Esophagus muscularis mucosa (tissue), 4 donors: ENCODE measurements around the gene BAX. TPM values are rescaled to one million over a fixed set of nuclear protein-coding genes. Genes with fewer than 3 reads are reported as not detected.

Experiments
- small RNA-seq, 3 donors: library from RNA; depleted of rRNA; stranded (forward); fragments of <200 nt; gene quantifications; one replicate each; pipeline ENCODE3, GENCODE V24; 2016
- total RNA-seq, 4 donors: library from RNA; depleted of rRNA; stranded (reverse); fragments of >200 nt; gene quantifications; one replicate each; pipeline versions ENCODE4 v1.1.0 to v1.2.1, GENCODE V29; 2016

Gene BAX
- total RNA-seq, 4 donors from 2014 or later, result 39.0 to 50.4 (median 42.3) TPM

Small RNA genes within 50 kb of the gene (small RNA-seq; reads per million reads assigned to genes)
- gene AC026803.1 (0 reads per million in 3 donors), gene MIR6798 (0 reads per million in 3 donors)

Other genes starting within 250 kb of the BAX start
- gene MAMSTR, start 235.2 kb upstream of the BAX start, total RNA-seq, result 1 to 10 TPM in 3 of 4 donors, under 1 TPM in 1; 0.99 to 2.9 (median 1.8) TPM
- gene RASIP1, start 214.3 kb upstream of the BAX start, total RNA-seq, result 10 to 100 TPM; 15.0 to 27.7 (median 22.8) TPM
- not detected for gene IZUMO1, start 208.0 kb upstream of the BAX start, total RNA-seq
- 1 to 10 TPM in 3 of 4 donors, under 1 TPM in 1; 0.83 to 2.5 (median 2.1) TPM for gene FUT1, start 202.2 kb upstream of the BAX start, total RNA-seq
- gene FGF21, start 199.4 kb upstream of the BAX start, total RNA-seq, result not detected
- 10 to 100 TPM; 59.0 to 93.3 (median 63.9) TPM for gene BCAT2, start 143.8 kb upstream of the BAX start, total RNA-seq
- gene HSD17B14, start 118.4 kb upstream of the BAX start, total RNA-seq, result 1 to 10 TPM; 7.1 to 8.9 (median 7.8) TPM
- 10 to 100 TPM; 11.4 to 27.4 (median 18.9) TPM for gene PLEKHA4, start 86.3 kb upstream of the BAX start, total RNA-seq
- 10 to 100 TPM; 40.3 to 98.7 (median 64.4) TPM for gene PPP1R15A, start 82.5 kb upstream of the BAX start, total RNA-seq
- gene TULP2, start 56.1 kb upstream of the BAX start, total RNA-seq, result 1 to 10 TPM in 1 of 4 donors, under 1 TPM in 3; 0.75 to 1.3 (median 0.83) TPM
- gene NUCB1, start 54.6 kb upstream of the BAX start, total RNA-seq, result 100 to 1,000 TPM; 179 to 356 (median 284) TPM
- gene DHDH, start 21.2 kb upstream of the BAX start, total RNA-seq, result under 1 TPM in 1 of 4 donors, not detected in 3; 0.57 TPM
- 1,000 to 10,000 TPM; 3,246 to 4,339 (median 3,896) TPM for gene FTL, start 10.4 kb downstream of the BAX start, total RNA-seq
- gene GYS1, start 38.4 kb downstream of the BAX start, total RNA-seq, result 10 to 100 TPM; 33.3 to 39.3 (median 37.3) TPM
- 100 to 1,000 TPM in 2 of 4 donors, 10 to 100 TPM in 2; 72.7 to 113 (median 97.6) TPM for gene RUVBL2, start 39.0 kb downstream of the BAX start, total RNA-seq
- not detected for gene LHB, start 62.2 kb downstream of the BAX start, total RNA-seq
- not detected for gene CGB3, start 69.5 kb downstream of the BAX start, total RNA-seq
- not detected for gene CGB2, start 77.0 kb downstream of the BAX start, total RNA-seq
- gene CGB1, start 82.0 kb downstream of the BAX start, total RNA-seq, result not detected
- gene CGB5, start 89.0 kb downstream of the BAX start, total RNA-seq, result not detected
- not detected for gene CGB8, start 94.2 kb downstream of the BAX start, total RNA-seq
- gene CGB7, start 102.9 kb downstream of the BAX start, total RNA-seq, result not detected
- gene NTF4, start 109.9 kb downstream of the BAX start, total RNA-seq, result not detected
- not detected for gene KCNA7, start 117.8 kb downstream of the BAX start, total RNA-seq
- 100 to 1,000 TPM; 101 to 209 (median 145) TPM for gene SNRNP70, start 130.6 kb downstream of the BAX start, total RNA-seq
- gene LIN7B, start 159.5 kb downstream of the BAX start, total RNA-seq, result 10 to 100 TPM in 3 of 4 donors, 1 to 10 TPM in 1; 7.5 to 21.4 (median 15.5) TPM
- gene C19orf73, start 164.3 kb downstream of the BAX start, total RNA-seq, result 1 to 10 TPM in 3 of 4 donors, under 1 TPM in 1; 0.83 to 3.3 (median 1.9) TPM
- gene PPFIA3, start 164.7 kb downstream of the BAX start, total RNA-seq, result 1 to 10 TPM; 3.3 to 8.4 (median 5.3) TPM
- 10 to 100 TPM in 1 of 4 donors, 1 to 10 TPM in 2, under 1 TPM in 1; 0.83 to 11.1 (median 4.1) TPM for gene HRC, start 200.5 kb downstream of the BAX start, total RNA-seq
- 10 to 100 TPM; 19.9 to 38.8 (median 27.9) TPM for gene TRPM4, start 202.9 kb downstream of the BAX start, total RNA-seq